ENCODE data around the gene MCEE.
"Not testable (repeated sequence)": the region's sequence is repeated elsewhere in the genome, so short reads cannot be mapped to it uniquely, and the experiment has no call there.

GRCh38 chr2:71106463-71106862, 23.6 kb downstream of the MCEE start:
- not testable (repeated sequence) for TF ChIP-seq CTCF (IDR thresholded peaks at IDR 0.05); EP300 (IDR thresholded peaks at IDR 0.05; ENCODE audit: low read depth)
